GM19025 (cell line): ENCODE data around the gene ADORA2A.

Experiments
- ATAC-seq: cut with Tn5 transposase; IDR thresholded peaks from one replicate; pipeline ENCODE4 v1.9.1; 2021; ENCODE audit warnings: mild to moderate bottlenecking, low read depth, moderate library complexity; ENCODE audit not compliant: unreplicated experiment

ADORA2A gene

GRCh38 chr22:24402460-24403192 is 24.8 kb upstream of the ADORA2A start:
- peak; percentile 26 for ATAC-seq

- ATAC-seq: no peak
Measured at GRCh38 chr22:24403346-24403745, 24.1 kb upstream of the ADORA2A start.

- ATAC-seq: no peak
Measured at GRCh38 chr22:24404561-24405275, 22.7 kb upstream of the ADORA2A start.

GRCh38 chr22:24405631-24406321 is 21.6 kb upstream of the ADORA2A start:
- ATAC-seq: no peak

- no peak for ATAC-seq
Measured at GRCh38 chr22:24406322-24407277, 20.8 kb upstream of the ADORA2A start.

GRCh38 chr22:24407278-24407665 is 20.1 kb upstream of the ADORA2A start:
- no peak for ATAC-seq

- no peak for ATAC-seq
Measured at GRCh38 chr22:24407884-24408283, 19.5 kb upstream of the ADORA2A start.

GRCh38 chr22:24408630-24409029 is 18.8 kb upstream of the ADORA2A start:
- no peak for ATAC-seq

- no peak for ATAC-seq
Measured at GRCh38 chr22:24409707-24410106, 17.7 kb upstream of the ADORA2A start.

GRCh38 chr22:24410110-24410856 is 17.1 kb upstream of the ADORA2A start:
- ATAC-seq: no peak

GRCh38 chr22:24411256-24412004 is 16.0 kb upstream of the ADORA2A start:
- ATAC-seq: no peak

- ATAC-seq: no peak
Measured at GRCh38 chr22:24412274-24412673, 15.1 kb upstream of the ADORA2A start.

GRCh38 chr22:24413271-24413670 is 14.1 kb upstream of the ADORA2A start:
- no peak for ATAC-seq

- no peak for ATAC-seq
Measured at GRCh38 chr22:24413736-24414385, 13.5 kb upstream of the ADORA2A start.

- ATAC-seq: no peak
Measured at GRCh38 chr22:24414523-24414922, 12.9 kb upstream of the ADORA2A start.

GRCh38 chr22:24414984-24415945 is 12.1 kb upstream of the ADORA2A start:
- ATAC-seq: no peak

- no peak for ATAC-seq
Measured at GRCh38 chr22:24416095-24416494, 11.3 kb upstream of the ADORA2A start.
